H1 (cell line): ENCODE data around the gene TPPP3. TPM values are rescaled to one million over a fixed set of nuclear protein-coding genes. Genes with fewer than 3 reads are reported as not detected.
A peak's percentile ranks its signal among the peaks of the same experiment; 100 is the strongest.

Source experiments
- CTCF ChIA-PET: fragments of 300-600 bp; sonication (Branson Sonifier 250); formaldehyde crosslinking; loops from one replicate; lab custom pipeline; 2021; ENCODE audit not compliant: partially characterized antibody; lab: Charles Lee
- POLR2A ChIA-PET: fragments of 300-600 bp; sonication (Branson Sonifier 250); formaldehyde crosslinking; loops from one replicate; lab custom pipeline; 2021; ENCODE audit warnings: inconsistent platforms; ENCODE audit not compliant: partially characterized antibody; lab: Charles Lee
- DNase-seq, 2 experiments: peaks; one replicate each; pipeline versions ENCODE4 v3.0.0 to v3.0.0-alpha.2; 2010 to 2022; ENCODE audit warnings: low spot score in 2 of 2, low read depth in 1 of 2, mixed read lengths in 1 of 2
- FAIRE-seq: peaks from 2 replicates; lab custom pipeline; 2011; peaks lifted over from hg19 to GRCh38; lab: Jason Lieb, UNC
- H2AFZ ChIP-seq: 2 replicates; pipeline ENCODE4 v1.8.1; 2012; ENCODE audit warnings: low read length, inconsistent platforms
- H2AK5ac ChIP-seq: 2 replicates; pipeline ENCODE4 v1.6.1; 2013; ENCODE audit warnings: low read depth, low read length
- H2BK120ac ChIP-seq: replicated peaks from 2 replicates; pipeline ENCODE3; 2013; ENCODE audit warnings: low read depth, low read length, inconsistent platforms
- H2BK12ac ChIP-seq: 2 replicates; pipeline ENCODE4 v1.6.1; 2013; ENCODE audit warnings: low read depth, low read length
- H2BK15ac ChIP-seq: 2 replicates; pipeline ENCODE4 v1.6.1; 2013; ENCODE audit warnings: low read length
- H2BK20ac ChIP-seq: 2 replicates; pipeline ENCODE4 v1.6.1; 2013; ENCODE audit warnings: low read length
- H2BK5ac ChIP-seq: 2 replicates; pipeline ENCODE4 v1.6.1; 2013; ENCODE audit warnings: low read depth, low read length
- H3K14ac ChIP-seq: 2 replicates; pipeline ENCODE4 v1.6.1; 2013; ENCODE audit warnings: inconsistent platforms; ENCODE audit not compliant: insufficient read length
- H3K18ac ChIP-seq: 2 replicates; pipeline ENCODE4 v1.6.1; 2013; ENCODE audit warnings: low read length; ENCODE audit errors: extremely low read depth
- H3K23ac ChIP-seq: 2 replicates; pipeline ENCODE4 v1.6.1; 2013; ENCODE audit warnings: inconsistent platforms; ENCODE audit not compliant: insufficient read length
- H3K23me2 ChIP-seq: 2 replicates; pipeline ENCODE4 v1.6.1; 2013; ENCODE audit warnings: low read depth, low read length
- H3K27ac ChIP-seq: 2 replicates; pipeline ENCODE4 v1.6.1; 2011; ENCODE audit warnings: low read depth, low read length, inconsistent platforms
- H3K27me3 ChIP-seq, 4 experiments: replicated peaks in 1 of 4; 1 replicate in 1 of 4; 2 replicates in 3 of 4; pipeline versions ENCODE4 v1.6.1 to v1.8.1; 2011 to 2013; ENCODE audit warnings: low read length in 3 of 4, mild to moderate bottlenecking in 3 of 4, inconsistent platforms in 2 of 4, mixed read lengths in 2 of 4, moderate library complexity in 1 of 4; ENCODE audit not compliant: control insufficient read depth in 3 of 4, insufficient read depth in 3 of 4; ENCODE audit errors: extremely low read depth in 1 of 4
- H3K36me3 ChIP-seq, 4 experiments: 2 replicates each; pipeline versions ENCODE4 v1.6.1 to v1.8.1; 2011 to 2013; ENCODE audit warnings: mild to moderate bottlenecking in 4 of 4, low read length in 3 of 4, moderate library complexity in 2 of 4, control low read depth in 1 of 4, inconsistent platforms in 1 of 4; ENCODE audit not compliant: insufficient read depth in 4 of 4, control insufficient read depth in 2 of 4
- H3K4ac ChIP-seq: replicated peaks from 2 replicates; pipeline ENCODE3; 2013; ENCODE audit warnings: low read length, low read depth, mixed read lengths, inconsistent platforms; ENCODE audit not compliant: insufficient read length
- H3K4me1 ChIP-seq, 4 experiments: replicated peaks in 1 of 4; 1 replicate in 1 of 4; 2 replicates in 3 of 4; pipeline versions ENCODE4 v1.6.1 to v1.8.1; 2011 to 2013; ENCODE audit warnings: low read length in 3 of 4, inconsistent platforms in 2 of 4, mixed read lengths in 1 of 4; ENCODE audit not compliant: insufficient read depth in 4 of 4, control insufficient read depth in 3 of 4
- H3K4me2 ChIP-seq, 2 experiments: 2 replicates each; pipeline versions ENCODE4 v1.6.1 to v1.8.1; 2011 to 2013; ENCODE audit warnings: low read depth in 2 of 2, low read length in 2 of 2, control low read depth in 1 of 2, inconsistent platforms in 1 of 2, mild to moderate bottlenecking in 1 of 2; ENCODE audit not compliant: insufficient read depth in 1 of 2
- H3K4me3 ChIP-seq, 4 experiments: fragments of 200-600, 300-600 bp in 1 of 4; sonication (generic), shearing (Covaris generic), sonication (Bioruptor Twin) in 1 of 4; 2 replicates each; pipeline versions ENCODE4 v1.5.1 to v1.8.1; 2011 to 2016; ENCODE audit warnings: low read length in 4 of 4, low read depth in 3 of 4, control low read depth in 2 of 4, inconsistent platforms in 2 of 4, mild to moderate bottlenecking in 2 of 4, mixed read lengths in 1 of 4, moderate library complexity in 1 of 4; ENCODE audit not compliant: insufficient read depth in 2 of 4; ENCODE audit errors: extremely low read depth in 1 of 4
- H3K56ac ChIP-seq: replicated peaks from 2 replicates; pipeline ENCODE3; 2013; ENCODE audit warnings: low read depth, mild to moderate bottlenecking, mixed read lengths, low read length, inconsistent platforms; ENCODE audit not compliant: insufficient read length
- H3K79me1 ChIP-seq: 2 replicates; pipeline ENCODE4 v1.6.1; 2013; ENCODE audit warnings: low read depth, low read length, control low read depth
- H3K79me2 ChIP-seq, 2 experiments: 2 replicates each; pipeline versions ENCODE4 v1.6.1 to v1.8.1; 2012 to 2013; ENCODE audit warnings: low read length in 2 of 2, mild to moderate bottlenecking in 2 of 2, inconsistent platforms in 1 of 2; ENCODE audit not compliant: insufficient read depth in 2 of 2, control insufficient read depth in 1 of 2
- H3K9ac ChIP-seq, 4 experiments: replicated peaks in 1 of 4; 1 replicate in 1 of 4; 2 replicates in 3 of 4; pipeline versions ENCODE4 v1.6.1 to v1.8.1; 2011 to 2013; ENCODE audit warnings: low read depth in 3 of 4, low read length in 3 of 4, control low read depth in 2 of 4, mild to moderate bottlenecking in 2 of 4, moderate library complexity in 2 of 4, inconsistent platforms in 1 of 4; ENCODE audit errors: extremely low read depth in 1 of 4
- H3K9me3 ChIP-seq, 2 experiments: 2 replicates each; pipeline versions ENCODE4 v1.6.1 to v1.8.1; 2012 to 2013; ENCODE audit warnings: mild to moderate bottlenecking in 2 of 2, moderate library complexity in 2 of 2, control low read depth in 1 of 2, inconsistent platforms in 1 of 2, low read depth in 1 of 2, low read length in 1 of 2, mixed read lengths in 1 of 2; ENCODE audit not compliant: insufficient read depth in 2 of 2
- H4K20me1 ChIP-seq, 2 experiments: replicated peaks in 1 of 2; 2 replicates each; pipeline versions ENCODE3 to v1.8.1; 2011 to 2013; ENCODE audit warnings: inconsistent platforms in 2 of 2, low read length in 2 of 2, mild to moderate bottlenecking in 1 of 2; ENCODE audit not compliant: insufficient read depth in 2 of 2, control insufficient read depth in 1 of 2
- H4K5ac ChIP-seq: 2 replicates; pipeline ENCODE4 v1.6.1; 2013; ENCODE audit warnings: low read length, low read depth, mixed read lengths, inconsistent platforms; ENCODE audit not compliant: insufficient read length
- H4K8ac ChIP-seq: 2 replicates; pipeline ENCODE4 v1.8.0; 2013; ENCODE audit warnings: mild to moderate bottlenecking, moderate library complexity, low read length, inconsistent platforms; ENCODE audit not compliant: insufficient read depth; ENCODE audit errors: extremely low read depth
- H4K91ac ChIP-seq: replicated peaks from 2 replicates; pipeline ENCODE3; 2013; ENCODE audit warnings: low read length, mixed read lengths, inconsistent platforms; ENCODE audit not compliant: insufficient read length
- CTCF ChIP-seq, 3 experiments: IDR thresholded peaks; 1 replicate in 2 of 3; 2 replicates in 1 of 3; pipeline versions ENCODE4 v1.5.1 to v1.6.1; 2011; ENCODE audit warnings: low read length in 3 of 3, mild to moderate bottlenecking in 3 of 3, inconsistent platforms in 2 of 3, low read depth in 1 of 3, moderate library complexity in 1 of 3; ENCODE audit not compliant: insufficient read depth in 1 of 3; ENCODE audit errors: control extremely low read depth in 1 of 3
- HDAC6 ChIP-seq: IDR thresholded peaks from one replicate; pipeline ENCODE4 v1.7.1; 2012; ENCODE audit warnings: low read depth, mild to moderate bottlenecking, inconsistent platforms, low read length, moderate library complexity
- RAD21 ChIP-seq, 2 experiments: IDR thresholded peaks in 1 of 2; conservative IDR thresholded peaks in 1 of 2; 2 replicates each; pipeline ENCODE4 v1.6.1; 2011; ENCODE audit warnings: low read depth in 2 of 2, low read length in 2 of 2, improper control_type of control experiment in 1 of 2, inconsistent platforms in 1 of 2, mild to moderate bottlenecking in 1 of 2, moderate library complexity in 1 of 2
- TAF1 ChIP-seq: IDR thresholded peaks from 2 replicates; pipeline ENCODE4 v1.6.1; 2011; ENCODE audit warnings: mild to moderate bottlenecking, low read depth, low read length
- WGBS, 2 experiments: shearing (Covaris generic) in 1 of 2; methylation state at CpG; one replicate each; pipeline versions ENCODE4 v1.1.6 to v1.1.7; 2013 to 2015; ENCODE audit warnings: low lambda C conversion rate in 2 of 2, mixed read lengths in 2 of 2, inconsistent platforms in 1 of 2, low coverage in 1 of 2, missing lambda C conversion rate in 1 of 2; ENCODE audit not compliant: insufficient replicate concordance in 2 of 2, insufficient coverage in 1 of 2, insufficient read length in 1 of 2; ENCODE audit errors: extremely low coverage in 1 of 2, missing lambda C conversion rate in 1 of 2; 5-methylcytosine and 5-hydroxymethylcytosine counted together
- polyA plus RNA-seq, 7 experiments: library from polyadenylated mRNA; depleted of rRNA in 3 of 7; stranded (reverse) in 5 of 7; unstranded in 2 of 7; fragments of >200 nt in 5 of 7; fragments of 200-250 nt in 2 of 7; gene quantifications; 1 replicate in 5 of 7; 2 replicates in 1 of 7; 4 replicates in 1 of 7; pipeline versions ENCODE4 v1.2.1 to v1.2.3, GENCODE V29; 2011 to 2013; ENCODE audit warnings: missing spikeins in 2 of 7, mixed read lengths in 2 of 7
- total RNA-seq: library from RNA; stranded (reverse); fragmentation: NEBNext Ultra II Directional; extraction: Animal tissue kit (Norgen Biotek cat#: 25700); gene quantifications from 2 replicates; pipeline ENCODE4 v1.2.1, GENCODE V29; 2021

TPPP3 gene
- total and polyA plus RNA-seq, 2 of the 8 experiments (the other 6 are each of a cell fraction or from before 2014, with no cell fraction given) = 0.77 to 1.0 TPM

GRCh38 chr16:67407788-67408452 is 14.6 kb upstream of the TPPP3 start:
- no peaks in the 10 kb centered on the region for H3K23me2 ChIP-seq
- H2BK15ac ChIP-seq = peak overlapping the region; percentile 81; the same call in 1 of the 2 replicates
- no peak overlapping the region for H3K9ac ChIP-seq
- FAIRE-seq = no peak
- peak overlapping the region; percentile 48; the same call in 1 of the 2 replicates for H2BK5ac ChIP-seq
- no peak overlapping the region for H3K4me3 ChIP-seq
- POLR2A ChIA-PET = interaction anchor here (0.6 to 1.7 kb wide), 5 partner anchors 8 to 142 kb away, joined by 3 to 5 read pairs (median 4); no protein-coding TSS in a partner anchor
- H2BK12ac ChIP-seq = no peak overlapping the region; the same call in 1 of the 2 replicates
- no peak overlapping the region for H4K5ac ChIP-seq
- H3K56ac ChIP-seq = no peak overlapping the region
- H3K14ac ChIP-seq = no peak overlapping the region
- no peak for DNase-seq
- H4K20me1 ChIP-seq = no peaks in the 10 kb centered on the region
- CTCF ChIA-PET = interaction anchor here (0.5 to 32.4 kb wide), 15 partner anchors 8 to 412 kb away, joined by 3 to 476 read pairs (median 4); partner anchors contain the start of genes TPPP3 and ZDHHC1
- H2AK5ac ChIP-seq = no peak overlapping the region
- H3K27me3 ChIP-seq = no peaks in the 10 kb centered on the region; a peak in 2 of 7 replicates
- H3K4ac ChIP-seq = no peak overlapping the region
- 0 out of 2 replicates have a peak overlapping the region, but pooled peaks have one; percentile 23 for H2BK20ac ChIP-seq
- no peak overlapping the region for H2AFZ ChIP-seq
- H3K27ac ChIP-seq = no peak overlapping the region
- no peak overlapping the region for H4K8ac ChIP-seq
- no peak overlapping the region for H3K23ac ChIP-seq
- no peaks in the 10 kb centered on the region for H3K79me1 ChIP-seq
- TF ChIP-seq RAD21 (IDR thresholded peaks at IDR 0.05 in 1 of 2, conservative IDR thresholded peaks at IDR 0.05 in 1 of 2; ENCODE audit: low read depth in 2 of 2, low read length in 2 of 2) = peak in 1 of 2 experiments; percentile 25; a peak in 1 of 4 replicates
- no peak for TF ChIP-seq HDAC6
- peak; percentile 48 to 66 (median 57) for TF ChIP-seq CTCF (IDR thresholded peaks at IDR 0.05; ENCODE audit: control extremely low read depth in 1 of 3, insufficient read depth in 1 of 3, low read depth in 1 of 3, low read length in 3 of 3)
- TF ChIP-seq TAF1 = no peak
- H2BK120ac ChIP-seq = no peak overlapping the region
- peaks cover 0 to 26% (median 9%) of the 10 kb centered on the region in 4 experiments; a peak in 5 of 7 replicates for H3K4me1 ChIP-seq
- no peak overlapping the region for H3K4me2 ChIP-seq
- no peaks in the 10 kb centered on the region for H3K36me3 ChIP-seq
- no peaks in the 10 kb centered on the region for H3K79me2 ChIP-seq
- 90% methylated on average over 6 of the region's 6 CpGs; no CpG with 5 or more reads in 1 of the 2 experiments for WGBS, 2 experiments
- no peak overlapping the region for H3K18ac ChIP-seq
- H3K9me3 ChIP-seq = no peaks in the 10 kb centered on the region
- H4K91ac ChIP-seq = peak overlapping the region; percentile 52
